ENCODE data around the gene TIAL1.

GRCh38 chr10:119525116-119525515, 71.6 kb downstream of the TIAL1 start:
- TF ChIP-seq U2AF1 (optimal IDR thresholded peaks at IDR 0.05; ENCODE audit: low read depth, low read length) (no peak), RFX5 (IDR thresholded peaks at IDR 0.05; ENCODE audit: low read depth, low read length) (no peak), MAFF (IDR thresholded peaks at IDR 0.05; ENCODE audit: low read depth, low read length) (no peak), SCMH1 (CRISPR knock-in tag; IDR thresholded peaks at IDR 0.05; ENCODE audit: borderline replicate concordance) (no peak), XRCC5 (optimal IDR thresholded peaks at IDR 0.05; ENCODE audit: low read length) (no peak), RNF2 (conservative IDR thresholded peaks at IDR 0.05; ENCODE audit: low read depth) (no peak), SALL1 (CRISPR knock-in tag; IDR thresholded peaks at IDR 0.05) (no peak), IRF2 (CRISPR knock-in tag; IDR thresholded peaks at IDR 0.05) (no peak), CTCF (CRISPR knock-in tag; IDR thresholded peaks at IDR 0.05) (no peak), SIN3A (IDR thresholded peaks at IDR 0.05; ENCODE audit: borderline replicate concordance, low read depth, low read length) (no peak), ZFP36 (IDR thresholded peaks at IDR 0.05; ENCODE audit: borderline replicate concordance, low read depth, low read length, partially characterized antibody) (no peak)

Data from HepG2 (cell line).